Brain microvascular endothelial cell (primary cell): ENCODE data around the gene TRIM7.

Experiments
- DNase-seq: peaks from one replicate; pipeline ENCODE4 v3.0.0-alpha.2; 2020
- H3K27ac ChIP-seq: fragments of 250-450 bp; sonication (Bioruptor Pico); 2 replicates; pipeline ENCODE4 v1.5.1; 2020; ENCODE audit warnings: mild to moderate bottlenecking, moderate library complexity
- H3K27me3 ChIP-seq: fragments of 250-450 bp; sonication (Bioruptor Pico); replicated peaks from 2 replicates; pipeline ENCODE4 v1.5.1; 2020; ENCODE audit warnings: mild to moderate bottlenecking
- H3K36me3 ChIP-seq: fragments of 250-450 bp; sonication (Bioruptor Pico); replicated peaks from 2 replicates; pipeline ENCODE4 v1.5.1; 2020; ENCODE audit warnings: mild to moderate bottlenecking
- H3K4me3 ChIP-seq: 2 replicates; pipeline ENCODE4 v1.5.1; 2011; ENCODE audit warnings: low read depth, mild to moderate bottlenecking, control low read depth, low read length, moderate library complexity
- in situ Hi-C: cut with HindIII; loops from 2 replicates; pipeline ENCODE4 v1.10.0; 2017; ENCODE audit warnings: low sequenced_read_pairs, low pct_ligation_motif_present
- TF ChIP-seq, protein P1 (sequence below): IDR thresholded peaks from 2 replicates; pipeline ENCODE4 v1.5.1; 2011; ENCODE audit warnings: low read depth, mild to moderate bottlenecking, moderate library complexity, low read length, control low read depth, inconsistent platforms; ENCODE audit errors: missing control alignments

Gene TRIM7

DNA sequence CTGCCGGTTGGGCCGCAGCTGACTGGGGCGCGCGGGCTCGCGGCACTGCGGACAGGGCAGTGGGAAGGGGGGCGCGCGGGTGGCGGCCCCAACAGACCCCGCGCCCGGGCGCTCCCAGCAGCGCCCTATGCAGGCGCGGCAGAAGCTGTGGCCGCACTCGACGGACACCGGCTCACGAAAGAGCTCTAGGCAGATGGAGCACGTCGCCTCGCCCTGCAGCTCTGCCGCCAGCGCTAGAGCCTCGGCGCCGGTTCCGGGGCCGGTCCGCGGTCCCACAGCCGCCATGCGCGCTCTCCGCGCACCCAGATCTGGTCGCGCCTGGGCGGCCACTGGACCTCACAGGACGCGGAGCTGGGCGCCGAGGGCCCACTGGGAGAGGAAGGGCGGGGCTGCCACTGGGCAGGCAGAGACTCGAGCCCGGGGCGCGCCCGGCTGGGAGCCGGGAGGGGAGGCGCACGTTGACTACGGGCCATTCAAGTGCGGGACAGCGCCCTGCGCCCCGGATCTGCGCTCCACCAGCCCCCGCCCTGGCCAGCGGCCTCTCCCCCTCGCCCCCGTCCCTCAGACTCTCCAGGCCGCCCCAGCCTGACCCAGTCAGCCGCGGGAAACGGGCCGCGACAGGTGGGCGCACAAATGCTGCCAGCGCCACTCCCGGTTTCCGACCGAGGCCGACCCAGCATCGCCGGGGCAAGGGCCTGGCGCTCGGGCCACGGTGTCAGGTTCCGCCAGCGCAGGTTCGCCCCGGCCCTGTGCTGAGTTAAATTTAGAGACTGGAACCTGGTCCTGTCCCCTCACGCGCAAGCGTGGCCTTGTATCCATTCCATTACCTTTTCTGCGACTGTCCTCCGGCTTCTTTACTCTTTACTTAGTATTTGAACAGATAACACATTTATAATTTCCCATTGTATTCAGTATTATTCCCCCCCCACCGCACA, at the start of gene TRIM7:
Gene TRIM7 (minus strand): TSS at position 371 of the 935 bp plus-strand sequence. CDS start 86 bp downstream, at position 285.
- TF ChIP-seq, protein P1, sequence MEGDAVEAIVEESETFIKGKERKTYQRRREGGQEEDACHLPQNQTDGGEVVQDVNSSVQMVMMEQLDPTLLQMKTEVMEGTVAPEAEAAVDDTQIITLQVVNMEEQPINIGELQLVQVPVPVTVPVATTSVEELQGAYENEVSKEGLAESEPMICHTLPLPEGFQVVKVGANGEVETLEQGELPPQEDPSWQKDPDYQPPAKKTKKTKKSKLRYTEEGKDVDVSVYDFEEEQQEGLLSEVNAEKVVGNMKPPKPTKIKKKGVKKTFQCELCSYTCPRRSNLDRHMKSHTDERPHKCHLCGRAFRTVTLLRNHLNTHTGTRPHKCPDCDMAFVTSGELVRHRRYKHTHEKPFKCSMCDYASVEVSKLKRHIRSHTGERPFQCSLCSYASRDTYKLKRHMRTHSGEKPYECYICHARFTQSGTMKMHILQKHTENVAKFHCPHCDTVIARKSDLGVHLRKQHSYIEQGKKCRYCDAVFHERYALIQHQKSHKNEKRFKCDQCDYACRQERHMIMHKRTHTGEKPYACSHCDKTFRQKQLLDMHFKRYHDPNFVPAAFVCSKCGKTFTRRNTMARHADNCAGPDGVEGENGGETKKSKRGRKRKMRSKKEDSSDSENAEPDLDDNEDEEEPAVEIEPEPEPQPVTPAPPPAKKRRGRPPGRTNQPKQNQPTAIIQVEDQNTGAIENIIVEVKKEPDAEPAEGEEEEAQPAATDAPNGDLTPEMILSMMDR, result no peak
- Histone ChIP-seq H3K27me3 (no peaks in the 10 kb centered on the region), H3K27ac (no peak within 1 kb of the TSS), H3K36me3 (no peaks in the 10 kb centered on the region), H3K4me3 (peak within 1 kb of the TSS; percentile 69)
- DNase-seq, result no peak
- in situ Hi-C loops, result no loop called here

DNA sequence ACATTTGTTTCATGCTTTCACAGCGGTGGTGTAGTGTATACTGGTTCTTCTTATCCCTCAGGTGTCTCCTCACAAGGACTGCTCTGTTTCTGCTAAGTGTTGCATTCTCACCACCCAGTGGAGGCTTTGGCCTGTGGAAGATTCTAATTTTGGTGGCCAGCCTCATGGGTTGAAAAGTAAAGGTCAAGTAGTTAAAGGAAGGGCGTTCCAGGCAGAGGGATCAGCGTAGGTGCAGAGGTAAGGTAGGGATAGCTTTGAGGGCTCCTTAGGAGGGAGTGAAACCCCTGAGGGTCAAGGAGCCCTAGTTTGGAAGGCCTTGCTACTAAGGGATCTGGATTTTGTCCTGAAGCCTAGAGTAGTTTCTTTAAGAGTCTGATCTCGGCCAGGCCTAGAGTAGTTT, 43.3 kb upstream of the TRIM7 start:
- DNase-seq, result no peak
- peak overlapping the region; percentile 78 for H3K27ac ChIP-seq
- in situ Hi-C loops, result no loop called here
- TF ChIP-seq, protein P1, result no peak
- no peaks in the 10 kb centered on the region for H3K27me3 ChIP-seq
- peaks cover 13% of the 10 kb centered on the region for H3K36me3 ChIP-seq
- H3K4me3 ChIP-seq, result peak overlapping the region; percentile 88

DNA sequence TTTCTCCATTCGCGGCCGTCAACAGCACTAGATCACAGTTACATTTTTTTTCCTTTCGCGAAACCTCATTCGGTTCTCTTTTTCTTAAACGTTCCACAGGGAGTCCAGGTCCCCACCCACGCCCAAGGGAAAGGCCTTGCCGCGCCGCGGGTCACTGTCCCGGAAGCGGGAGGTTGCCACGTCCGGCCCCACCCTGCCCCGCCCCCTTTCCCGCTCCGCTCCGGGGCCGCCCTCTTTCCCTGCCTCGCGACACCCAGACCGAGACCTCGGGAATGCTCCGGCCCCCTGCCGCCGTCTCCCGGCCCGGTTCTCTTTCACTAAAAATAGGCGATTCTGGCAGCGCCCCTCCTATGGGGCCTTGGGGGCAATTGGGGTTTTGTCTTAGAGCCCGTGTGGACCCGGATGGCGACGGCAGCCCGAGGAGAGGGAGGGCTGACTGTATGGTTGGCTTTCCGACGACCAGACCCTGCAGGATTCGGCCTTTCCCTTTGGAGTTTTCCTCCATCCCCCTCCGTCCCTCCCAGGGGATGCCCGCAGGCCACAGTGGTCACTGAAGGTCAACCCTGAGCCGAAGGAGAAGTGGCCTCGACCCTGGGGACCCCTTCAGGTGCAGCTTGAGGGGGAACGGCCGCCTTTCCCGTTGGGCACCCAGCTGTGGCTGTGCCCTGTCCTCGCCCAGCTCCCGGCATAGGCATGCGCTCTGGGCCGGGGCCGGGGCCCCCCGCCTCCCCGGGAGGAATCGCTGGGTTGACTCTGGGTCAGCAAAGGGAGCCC, 41.5 kb upstream of the TRIM7 start:
- in situ Hi-C loops, result no loop called here
- TF ChIP-seq, protein P1, result no peak
- H3K27me3 ChIP-seq, result no peaks in the 10 kb centered on the region
- peak overlapping the region; percentile 78 for H3K27ac ChIP-seq
- DNase-seq, result peak; percentile 80
- H3K4me3 ChIP-seq, result peak overlapping the region; percentile 88
- H3K36me3 ChIP-seq, result peaks cover 20% of the 10 kb centered on the region

DNA sequence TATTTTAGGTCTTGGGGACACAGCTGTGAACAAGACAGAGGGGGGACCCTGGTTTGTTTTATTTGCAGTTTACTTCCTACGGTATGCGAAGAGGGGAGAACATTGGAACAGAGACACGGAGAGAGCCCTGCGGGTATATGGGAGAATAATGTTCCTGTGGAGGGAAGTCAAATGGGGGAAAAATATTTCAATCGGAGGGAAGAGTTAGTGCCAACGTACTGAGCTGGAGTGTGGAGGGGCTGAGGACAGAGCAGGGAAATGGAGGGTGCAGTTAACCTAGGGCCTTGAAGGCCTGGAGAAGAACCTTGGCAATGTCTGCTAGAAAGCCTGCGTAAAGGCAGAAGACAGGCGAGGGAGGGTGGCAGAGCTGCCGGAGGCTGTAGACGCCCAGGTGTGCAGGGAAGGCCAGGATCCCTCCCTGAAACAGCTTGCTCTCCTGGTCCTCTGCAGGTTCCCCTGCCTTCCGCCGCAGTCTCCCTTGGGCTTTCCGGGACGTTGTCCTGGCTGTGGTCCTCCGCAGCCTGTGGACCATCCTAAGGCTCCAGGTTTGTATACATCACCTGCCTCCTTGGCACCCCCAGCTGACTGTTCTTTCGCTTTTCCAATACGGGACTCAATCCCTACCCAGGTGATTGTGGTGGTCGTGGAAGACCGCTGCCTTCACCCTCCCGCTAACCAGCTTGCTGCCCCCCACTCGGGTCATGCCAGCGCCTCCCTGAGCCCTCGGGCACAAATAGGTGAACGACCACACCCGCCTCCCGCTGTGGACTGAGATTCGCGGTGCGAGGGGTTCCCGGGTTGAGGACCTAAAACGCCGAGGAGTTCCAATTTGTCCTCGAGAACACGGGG, 40.7 kb upstream of the TRIM7 start:
- Histone ChIP-seq H3K27me3 (no peaks in the 10 kb centered on the region), H3K4me3 (peak overlapping the region; percentile 88), H3K36me3 (peaks cover 28% of the 10 kb centered on the region), H3K27ac (peak overlapping the region; percentile 78)
- no peak for DNase-seq
- TF ChIP-seq, protein P1, result no peak
- in situ Hi-C loops, result no loop called here

DNA sequence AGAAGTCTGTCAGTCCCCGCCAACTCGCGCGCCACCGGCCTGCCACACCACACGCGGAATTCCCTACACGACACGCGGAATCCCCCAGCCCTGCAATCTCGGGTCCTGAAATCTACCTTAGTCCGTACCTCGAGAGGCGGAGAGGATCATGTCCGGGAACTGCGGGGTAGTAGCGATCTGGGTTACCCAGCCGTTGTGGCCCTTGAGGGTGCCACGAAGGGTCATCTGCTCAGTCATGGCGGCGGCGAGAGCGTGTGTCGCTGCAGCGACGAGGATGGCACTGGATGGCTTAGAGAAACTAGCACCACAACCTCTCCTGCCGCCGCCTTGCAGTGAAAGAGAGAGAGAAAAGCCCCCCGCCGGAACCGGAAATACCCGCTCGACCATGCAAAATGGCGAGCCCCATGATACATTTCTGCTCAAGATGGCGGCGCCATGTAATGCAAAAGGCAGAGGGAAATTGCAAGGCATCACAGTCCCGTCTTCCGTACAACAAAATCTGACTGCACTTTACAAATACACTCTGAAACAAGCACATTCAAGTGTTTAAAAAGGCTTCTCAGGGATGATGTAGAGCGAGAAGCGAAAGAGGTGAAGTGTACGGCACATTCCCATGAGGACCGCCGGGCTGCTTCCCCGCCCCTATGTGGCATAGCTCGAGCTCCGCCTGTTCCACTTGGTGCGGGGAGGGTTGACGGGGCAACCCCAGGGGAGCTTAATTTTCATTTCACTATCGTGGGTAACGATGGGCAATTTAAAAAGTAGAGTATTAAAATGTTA, 38.8 kb upstream of the TRIM7 start, which contains the start of gene RACK1:
Gene RACK1 (minus strand): TSS at position 343 of the 780 bp plus-strand sequence. CDS start 106 bp downstream, at position 237.
- H3K27me3 ChIP-seq, result no peaks in the 10 kb centered on the region
- DNase-seq, result peak; percentile 88

More for the DNA sequence above, 38.8 kb upstream of the TRIM7 start, which contains the start of gene RACK1:
- peak within 1 kb of the TSS; percentile 99 for H3K4me3 ChIP-seq
- TF ChIP-seq, protein P1, result no peak
- peak within 1 kb of the TSS; percentile 94 for H3K27ac ChIP-seq
- peaks cover 47% of the 10 kb centered on the region for H3K36me3 ChIP-seq
- in situ Hi-C loops, result no loop called here
